GM10266 (cell line): ENCODE measurements around the gene CCR7.
"Not testable (repeated sequence)": the region's sequence is repeated elsewhere in the genome, so short reads cannot be mapped to it uniquely, and the experiment has no call there.

Source experiments
- DNase-seq: peaks from one replicate; pipeline ENCODE4 v3.0.0; 2012; ENCODE audit errors: extremely low spot score
- CTCF ChIP-seq: IDR thresholded peaks from 2 replicates; pipeline ENCODE4 v1.5.1; 2012; ENCODE audit warnings: mild to moderate bottlenecking, low read depth; ENCODE audit not compliant: control insufficient read depth, insufficient read depth; ENCODE audit errors: missing control alignments

The CCR7 gene

GRCh38 chr17:40576113-40576740 is 11.0 kb upstream of the CCR7 start:
- TF ChIP-seq CTCF, result no peak
- DNase-seq, result no peak

GRCh38 chr17:40574292-40574691 is 9.0 kb upstream of the CCR7 start:
- TF ChIP-seq CTCF, result no peak
- no peak for DNase-seq

GRCh38 chr17:40572245-40572993 is 7.1 kb upstream of the CCR7 start:
- DNase-seq, result not testable (repeated sequence)

- no peak for DNase-seq
- TF ChIP-seq CTCF, result no peak
Observed at GRCh38 chr17:40568074-40568836, 3.0 kb upstream of the CCR7 start.

- no peak for TF ChIP-seq CTCF
- no peak for DNase-seq
Observed at GRCh38 chr17:40567377-40567776, 2.1 kb upstream of the CCR7 start.

GRCh38 chr17:40565769-40566409 is 617 bp upstream of the CCR7 start:
- no peak for DNase-seq
- TF ChIP-seq CTCF, result no peak

GRCh38 chr17:40564195-40564882 is 933 bp downstream of the CCR7 start:
- no peak for DNase-seq
- no peak for TF ChIP-seq CTCF
